Nephron progenitor cell (in vitro differentiated cells): ENCODE results near the gene PTK7.
A peak's percentile ranks its signal among the peaks of the same experiment; 100 is the strongest.

Experiments
- DNase-seq: peaks from one replicate; pipeline ENCODE4 v3.0.0; 2021
- H3K27ac Mint-ChIP-seq: 2 replicates; pipeline ENCODE4 v1.8.0; 2021; ENCODE audit warnings: mild to moderate bottlenecking, moderate library complexity, mixed read lengths
- H3K27me3 Mint-ChIP-seq: 2 replicates; pipeline ENCODE4 v1.8.0; 2021; ENCODE audit warnings: mild to moderate bottlenecking, low read depth, mixed read lengths; ENCODE audit not compliant: poor library complexity
- H3K36me3 Mint-ChIP-seq: 2 replicates; pipeline ENCODE4 v1.8.0; 2021; ENCODE audit warnings: low read depth, mixed read lengths
- H3K4me1 Mint-ChIP-seq: 2 replicates; pipeline ENCODE4 v1.8.0; 2021; ENCODE audit warnings: mixed read lengths
- H3K4me3 Mint-ChIP-seq: 2 replicates; pipeline ENCODE4 v1.8.0; 2021; ENCODE audit warnings: mild to moderate bottlenecking, moderate library complexity, mixed read lengths
- H3K9me3 Mint-ChIP-seq: 2 replicates; pipeline ENCODE4 v1.8.0; 2021; ENCODE audit warnings: mild to moderate bottlenecking, moderate library complexity, mixed read lengths
- CTCF ChIP-seq: fragments of 200-600 bp; sonication (generic); IDR thresholded peaks from 2 replicates; pipeline ENCODE4 v1.5.0; 2021; ENCODE audit warnings: antibody characterized with exemption

PTK7 gene

GRCh38 chr6:43052225-43052841 is 23.8 kb upstream of the PTK7 start:
- no peak for TF ChIP-seq CTCF
- Mint-ChIP-seq H3K27me3 (no peaks in the 10 kb centered on the region), H3K27ac (peak overlapping the region; percentile 80), H3K9me3 (no peaks in the 10 kb centered on the region), H3K4me1 (peaks cover 39% of the 10 kb centered on the region), H3K4me3 (peak overlapping the region; percentile 96), H3K36me3 (peaks cover 51% of the 10 kb centered on the region)
- no peak for DNase-seq

GRCh38 chr6:43052842-43053544 is 23.1 kb upstream of the PTK7 start:
- Mint-ChIP-seq H3K9me3 (no peaks in the 10 kb centered on the region), H3K36me3 (peaks cover 52% of the 10 kb centered on the region), H3K27ac (peak overlapping the region; percentile 93), H3K4me3 (peak overlapping the region; percentile 96), H3K27me3 (no peaks in the 10 kb centered on the region), H3K4me1 (peaks cover 42% of the 10 kb centered on the region)
- peak; percentile 22 for DNase-seq
- no peak for TF ChIP-seq CTCF

GRCh38 chr6:43053545-43054205 is 22.4 kb upstream of the PTK7 start, which contains the start of gene CUL7:
Gene CUL7, minus strand, starts transcription at chr6:43053851. Its CDS starts 1,063 bp downstream, at chr6:43052788.
- DNase-seq, result peak; percentile 85
- TF ChIP-seq CTCF, result no peak
- Mint-ChIP-seq H3K4me1 (peaks cover 48% of the 10 kb centered on the region), H3K27me3 (no peaks in the 10 kb centered on the region), H3K9me3 (no peaks in the 10 kb centered on the region), H3K4me3 (peak within 1 kb of the TSS; percentile 96), H3K27ac (peak within 1 kb of the TSS; percentile 98), H3K36me3 (peaks cover 57% of the 10 kb centered on the region)

- peak overlapping the region; percentile 96 for H3K4me3 Mint-ChIP-seq
- no peaks in the 10 kb centered on the region for H3K9me3 Mint-ChIP-seq
- no peaks in the 10 kb centered on the region for H3K27me3 Mint-ChIP-seq
- H3K4me1 Mint-ChIP-seq, result peaks cover 54% of the 10 kb centered on the region
- TF ChIP-seq CTCF, result no peak
- H3K27ac Mint-ChIP-seq, result peak overlapping the region; percentile 98
- H3K36me3 Mint-ChIP-seq, result peaks cover 53% of the 10 kb centered on the region
- no peak for DNase-seq
Measured at GRCh38 chr6:43054206-43054943, 21.7 kb upstream of the PTK7 start.

GRCh38 chr6:43055966-43056365 is 20.1 kb upstream of the PTK7 start:
- TF ChIP-seq CTCF, result no peak
- Mint-ChIP-seq H3K27me3 (no peaks in the 10 kb centered on the region), H3K27ac (peak overlapping the region; percentile 58), H3K9me3 (no peaks in the 10 kb centered on the region), H3K4me1 (peaks cover 56% of the 10 kb centered on the region), H3K4me3 (no peak overlapping the region), H3K36me3 (peaks cover 37% of the 10 kb centered on the region)
- no peak for DNase-seq
